Stimulated activated CD4-positive, alpha-beta T cell treated with anti-CD3 and anti-CD28 coated beads, Interleukin-12 subunit alpha, Interleukin-12 subunit beta, amount 100 ng/mL, for 48 hours (primary cell): ENCODE measurements around the gene AOPEP.
"Not testable (repeated sequence)": the region's sequence is repeated elsewhere in the genome, so short reads cannot be mapped to it uniquely, and the experiment has no call there.

ENCODE experiments used
- DNase-seq, 3 donors: peaks; one replicate each; pipeline ENCODE4 v3.0.0-alpha.2; 2020; ENCODE audit warnings: low read depth in 2 of 3, low spot score in 1 of 3

Gene AOPEP

DNA sequence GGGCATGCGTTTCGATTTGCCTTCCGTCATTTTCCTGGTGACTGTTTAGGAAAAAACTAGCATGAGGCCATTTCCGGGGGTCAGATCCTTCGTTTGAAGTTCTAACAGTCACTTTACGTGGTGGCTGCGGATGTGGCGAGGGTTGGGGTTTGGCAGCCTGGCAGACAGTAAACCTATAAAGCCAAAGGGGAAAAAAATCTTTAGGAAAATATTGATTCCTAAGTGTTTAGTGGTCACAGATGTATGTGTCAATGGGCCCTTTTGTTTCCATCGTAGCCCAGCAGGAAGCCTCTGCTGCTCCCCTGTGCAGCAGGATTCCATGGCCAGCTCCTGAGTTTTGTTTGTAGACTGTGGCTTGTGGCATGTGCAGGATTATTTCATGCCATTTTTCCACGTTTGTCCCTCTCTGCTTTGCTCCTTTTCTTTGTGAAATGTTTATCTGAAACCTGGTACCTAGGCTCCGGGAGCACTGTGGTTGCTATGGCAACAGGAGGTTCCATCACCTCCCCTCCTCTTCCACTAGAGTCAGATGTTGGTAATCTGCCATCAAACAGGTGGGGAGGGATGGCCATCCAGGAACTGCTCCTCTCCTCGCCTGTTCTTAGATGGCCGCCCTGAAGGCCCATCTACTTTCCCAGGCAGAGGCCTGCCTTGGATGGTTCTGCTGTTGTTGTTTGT is 202.3 kb downstream of the AOPEP start:
- no peak for DNase-seq

- DNase-seq: no peak
Observed at GRCh38 chr9:94929369-94929756, 202.9 kb downstream of the AOPEP start.

DNA sequence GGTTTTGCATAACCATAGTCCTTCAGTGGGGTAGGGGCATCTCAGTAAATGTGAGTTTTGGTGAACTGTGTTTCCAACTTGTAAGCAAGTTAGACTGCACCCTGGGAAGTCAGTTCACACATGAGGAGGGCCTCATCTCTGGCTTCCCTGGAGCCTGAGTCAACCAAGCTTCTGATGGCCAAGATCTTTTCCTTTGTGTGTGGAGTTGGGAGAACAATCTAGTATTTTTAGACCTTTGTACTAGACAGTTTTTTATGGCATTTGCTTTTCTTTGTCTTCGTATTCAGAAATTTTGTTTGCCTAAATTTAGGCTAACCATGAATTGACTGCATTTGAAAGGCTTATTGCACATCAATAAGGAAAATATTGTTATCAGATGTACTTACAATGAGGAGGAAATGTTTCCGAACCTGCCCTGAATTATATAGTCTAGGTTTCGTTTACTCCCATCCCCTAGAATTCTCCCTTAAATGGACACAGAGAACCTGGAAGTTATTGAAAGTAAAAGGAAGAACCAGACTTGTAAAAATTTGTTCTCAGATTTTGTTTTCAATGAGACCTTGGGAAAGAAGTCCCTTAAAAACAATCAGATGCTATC is 204.6 kb downstream of the AOPEP start:
- no peak for DNase-seq

DNA sequence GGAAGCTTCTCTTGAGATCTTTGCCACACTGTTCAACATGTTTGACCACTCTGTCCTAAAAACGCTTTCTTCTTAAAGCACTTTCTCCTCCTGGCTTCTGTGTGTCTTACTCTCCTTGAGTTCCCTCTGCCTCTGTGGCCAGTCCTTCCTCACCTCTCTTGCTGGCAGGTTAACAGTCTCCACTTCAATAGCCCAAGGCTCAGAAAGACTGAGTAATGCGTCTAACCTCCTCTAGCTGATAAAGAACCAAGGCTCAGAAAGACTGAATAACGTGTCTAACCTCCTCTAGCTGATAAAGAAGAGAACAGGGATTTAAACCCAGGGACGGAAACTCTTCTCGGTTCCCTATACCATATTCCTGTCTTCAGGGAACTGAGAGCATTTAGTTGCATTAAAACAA is 205.2 kb downstream of the AOPEP start:
- no peak for DNase-seq

GRCh38 chr9:94932652-94933510 is 206.4 kb downstream of the AOPEP start:
- no peak for DNase-seq

- DNase-seq: no peak
Observed at GRCh38 chr9:94933511-94933828, 207.0 kb downstream of the AOPEP start.

GRCh38 chr9:94934816-94935328 is 208.4 kb downstream of the AOPEP start:
- no peak for DNase-seq

DNA sequence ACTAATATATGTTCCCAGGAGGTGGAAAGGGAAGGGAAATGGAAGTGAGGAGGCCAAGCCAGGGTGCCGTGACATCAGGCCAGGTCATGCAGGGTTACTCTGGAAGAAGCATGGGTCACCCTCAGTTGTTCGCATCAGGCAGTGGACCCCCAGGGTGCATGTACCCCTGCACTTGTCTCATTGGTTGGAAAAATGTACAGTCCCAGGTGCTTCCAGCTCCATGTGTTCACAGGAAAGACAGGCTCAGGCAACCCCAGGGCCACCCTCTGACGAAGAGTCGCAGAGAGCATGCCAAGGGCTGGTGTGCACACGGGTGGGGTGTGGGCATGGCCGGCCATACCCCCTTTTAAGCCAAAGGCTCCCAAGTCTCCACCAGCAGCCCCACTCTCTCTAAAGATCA is 208.9 kb downstream of the AOPEP start:
- DNase-seq: no peak

GRCh38 chr9:94936419-94936818 is 209.9 kb downstream of the AOPEP start:
- no peak for DNase-seq

DNA sequence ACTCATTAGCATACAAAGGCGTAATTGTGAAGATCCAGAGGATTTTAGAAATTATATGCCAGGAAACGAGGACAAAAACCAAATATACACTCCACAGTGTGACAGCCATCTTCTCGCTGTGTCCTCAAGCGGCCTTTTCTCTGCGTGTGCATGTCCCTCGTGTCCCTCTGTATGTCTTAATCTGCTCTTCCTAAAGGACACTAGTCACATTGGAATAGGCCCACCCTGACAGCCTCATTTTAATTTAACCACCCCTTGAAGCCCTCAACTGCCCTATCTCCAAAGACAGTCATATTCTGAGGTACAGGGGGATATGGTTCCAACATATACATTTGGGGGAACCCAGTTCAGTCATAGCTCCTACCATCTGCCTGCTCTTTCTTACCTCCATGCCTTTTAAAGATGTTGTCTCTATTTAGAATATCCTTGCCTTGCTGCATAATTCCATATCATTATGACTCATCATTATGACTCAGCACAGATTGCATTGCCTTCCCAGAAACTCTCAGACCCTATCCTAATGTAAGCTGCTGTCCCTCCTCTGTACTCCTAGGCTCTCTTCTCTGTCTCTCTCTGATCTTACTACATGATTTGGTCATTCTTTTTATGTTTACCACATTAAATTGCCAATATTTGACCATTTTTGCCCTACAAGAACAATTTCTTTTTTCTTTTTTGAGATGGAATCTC is 210.9 kb downstream of the AOPEP start:
- no peak for DNase-seq

- DNase-seq: no peak
Observed at GRCh38 chr9:94938384-94938783, 211.9 kb downstream of the AOPEP start.

GRCh38 chr9:94940296-94940695 is 213.8 kb downstream of the AOPEP start:
- not testable (repeated sequence) for DNase-seq

DNA sequence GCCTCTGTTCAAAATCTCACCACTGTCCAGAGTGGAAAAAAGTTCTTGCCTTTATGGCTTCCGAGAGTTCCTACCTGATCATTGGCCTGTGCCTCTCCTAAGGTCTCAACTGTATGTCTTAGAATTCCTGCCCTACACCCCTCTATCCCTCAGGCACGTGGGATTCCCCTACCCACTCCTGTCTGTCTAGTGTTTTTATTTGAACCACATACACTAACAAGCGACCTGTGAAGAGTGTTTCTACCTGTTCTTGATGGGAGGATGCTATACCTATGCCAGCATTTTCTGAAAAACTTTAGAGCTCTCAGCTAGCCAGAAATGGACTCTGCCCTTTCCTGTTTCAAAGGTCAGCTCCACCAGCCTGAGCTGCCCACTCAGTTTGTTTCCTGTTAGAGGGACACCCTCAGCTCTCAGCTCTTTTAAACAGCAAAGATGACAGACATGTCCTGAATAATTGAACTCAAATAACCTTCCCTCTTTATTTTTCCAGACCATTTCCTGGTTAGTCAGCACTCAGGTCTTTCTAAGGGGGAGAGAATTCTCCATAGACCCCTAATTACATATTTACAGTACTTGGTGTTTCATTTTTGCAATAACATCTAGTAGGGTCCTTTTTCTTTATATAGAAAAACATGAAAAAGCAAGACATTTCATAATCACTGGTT is 214.8 kb downstream of the AOPEP start:
- DNase-seq: no peak

DNA sequence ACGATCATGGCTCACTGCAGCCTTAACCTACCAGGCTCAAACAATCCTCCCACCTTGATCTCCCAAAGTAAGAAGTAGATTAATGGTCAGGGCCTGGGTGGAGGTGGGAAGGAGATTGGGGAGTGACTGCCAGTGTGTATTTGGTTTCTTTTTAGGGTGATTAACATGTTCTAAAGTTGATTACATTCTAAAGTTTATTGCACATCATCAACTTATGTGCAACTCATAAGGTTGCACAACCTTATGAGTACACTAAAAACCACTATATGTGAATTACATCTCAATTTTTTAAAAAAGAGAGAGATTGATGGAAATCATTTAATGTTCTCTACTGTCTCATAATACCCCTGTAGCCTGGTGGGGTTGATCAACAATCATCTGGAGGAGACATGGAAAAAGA is 218.1 kb downstream of the AOPEP start:
- DNase-seq: no peak

GRCh38 chr9:94945197-94946144 is 219.0 kb downstream of the AOPEP start:
- no peak for DNase-seq

DNA sequence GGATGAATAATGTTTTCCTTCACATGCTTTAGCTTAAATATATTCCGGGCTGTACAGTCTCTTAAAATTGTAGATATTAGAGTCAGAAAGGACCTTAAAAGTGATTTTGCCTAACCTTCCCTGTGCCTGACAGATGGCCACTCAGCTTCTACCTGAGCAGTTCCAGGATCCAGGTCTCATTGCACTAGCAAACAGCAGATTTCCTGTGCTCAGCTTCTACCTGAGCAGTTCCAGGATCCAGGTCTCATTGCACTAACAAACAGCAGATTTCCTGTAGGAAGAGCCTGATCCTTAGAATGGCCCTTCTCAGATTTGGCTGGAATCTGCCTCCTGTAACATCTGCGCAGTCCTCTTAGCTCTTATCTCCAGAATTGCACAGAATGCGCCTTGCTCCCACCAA is 219.8 kb downstream of the AOPEP start:
- no peak for DNase-seq

DNA sequence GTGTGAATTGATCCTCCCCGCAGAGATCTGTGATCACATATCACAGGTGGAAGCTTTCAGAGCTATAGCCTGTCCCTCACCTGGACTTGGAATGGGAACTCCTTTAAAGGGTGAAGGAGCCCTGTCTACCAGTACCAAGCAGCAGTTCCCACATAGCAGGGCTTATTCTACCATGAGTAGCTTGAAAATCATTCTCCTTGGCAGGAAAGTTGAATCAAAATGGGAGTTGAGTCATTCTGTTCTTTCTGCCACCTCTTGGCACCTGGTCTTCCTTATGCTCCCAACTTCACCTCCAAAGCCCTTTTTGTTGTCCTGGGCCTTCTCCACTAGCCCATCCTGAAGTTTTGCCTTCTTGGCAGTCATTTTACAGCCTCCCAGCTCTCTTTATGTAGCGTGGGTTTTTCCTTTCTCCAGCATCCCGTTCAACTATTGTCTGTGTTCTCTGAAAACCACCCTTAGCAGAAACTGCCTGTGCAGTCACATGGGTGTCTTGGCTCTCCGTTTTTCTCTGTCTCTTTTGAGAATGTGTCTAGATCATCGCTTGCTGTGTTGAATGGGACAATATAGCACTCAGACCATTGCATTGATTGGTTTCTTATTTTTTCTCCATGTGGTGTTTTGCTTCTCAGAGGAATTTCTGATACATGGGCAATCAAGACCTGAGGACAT is 222.2 kb downstream of the AOPEP start:
- no peak for DNase-seq

DNA sequence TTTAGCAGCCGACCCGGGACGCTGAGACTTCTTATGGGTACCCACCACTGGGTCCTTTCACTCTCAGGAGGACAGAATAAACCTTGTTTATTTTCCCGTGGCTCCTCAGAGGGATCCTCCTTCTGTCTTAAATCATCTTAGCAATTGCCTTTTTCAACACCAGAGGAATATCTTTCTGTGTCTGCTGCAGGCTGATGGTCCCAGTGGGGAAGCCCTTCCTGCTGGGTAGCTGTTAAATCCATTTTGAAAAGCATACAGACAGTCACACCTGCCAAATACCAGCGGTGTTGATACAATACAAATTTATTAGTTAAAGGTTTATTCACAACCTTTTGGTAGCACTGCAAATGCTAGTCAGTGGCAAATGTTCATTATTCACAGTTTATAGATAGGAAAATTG is 222.9 kb downstream of the AOPEP start:
- no peak for DNase-seq

- DNase-seq: no peak
Observed at GRCh38 chr9:94950040-94950578, 223.6 kb downstream of the AOPEP start.
